A549 treated with Hydrocortisone at 1 μM for 4 hours (cell line): ENCODE data around the gene MAB21L1. TPM values are rescaled to one million over a fixed set of nuclear protein-coding genes. Genes with fewer than 3 reads are reported as not detected.

Source experiments
- total RNA-seq: library from RNA; stranded (reverse); fragments of 200-300 nt; extraction: Qiagen RNA extraction; gene quantifications from 5 replicates; pipeline ENCODE4 v1.2.3, GENCODE V29; 2022

Gene MAB21L1
- total RNA-seq, result not detected in 5 replicates

GRCh38 chr13:35475960-35476943, at the start of gene MAB21L1:
TSS of gene MAB21L1 (minus strand) at chr13:35476689. CDS start at chr13:35476138, 551 bp downstream.

